Neural cell (in vitro differentiated cells): ENCODE data around the gene PBX3. TPM values are rescaled to one million over a fixed set of nuclear protein-coding genes. Genes with fewer than 3 reads are reported as not detected.
A peak's percentile ranks its signal among the peaks of the same experiment; 100 is the strongest.

Experiments used
- H2AFZ ChIP-seq: fragments of 200-600, 300-800 bp; sonication (generic), shearing (Covaris generic); 2 replicates; pipeline ENCODE4 v1.6.0; 2014; ENCODE audit warnings: low read depth, mild to moderate bottlenecking, antibody characterized with exemption, low read length, moderate library complexity
- H3F3A ChIP-seq: fragments of 200-600 bp; shearing (Covaris generic); 2 replicates; pipeline ENCODE4 v1.6.1; 2016; ENCODE audit warnings: mild to moderate bottlenecking, moderate library complexity, mixed read lengths, antibody characterized with exemption, low read length; ENCODE audit not compliant: insufficient read depth, poor library complexity, severe bottlenecking
- H3K27ac ChIP-seq: fragments of 200-600, 300-800 bp; sonication (generic), shearing (Covaris generic); 2 replicates; pipeline ENCODE4 v1.5.1; 2014; ENCODE audit warnings: mild to moderate bottlenecking, low read length, moderate library complexity
- H3K27me3 ChIP-seq: fragments of 300-800, 200-600 bp; sonication (generic), shearing (Covaris generic); 2 replicates; pipeline ENCODE4 v1.6.0; 2014; ENCODE audit warnings: mild to moderate bottlenecking, low read depth, low read length, moderate library complexity; ENCODE audit not compliant: insufficient read depth
- H3K36me3 ChIP-seq: fragments of 300-800, 200-600 bp; sonication (generic), shearing (Covaris generic); 2 replicates; pipeline ENCODE4 v1.5.1; 2014; ENCODE audit warnings: mild to moderate bottlenecking, antibody characterized with exemption, low read length, moderate library complexity; ENCODE audit not compliant: insufficient read depth
- H3K4me2 ChIP-seq: fragments of 300-800, 200-600 bp; sonication (generic), shearing (Covaris generic); 2 replicates; pipeline ENCODE4 v1.6.0; 2014; ENCODE audit warnings: mild to moderate bottlenecking, low read length
- H3K4me3 ChIP-seq: fragments of 300-800, 200-600 bp; sonication (generic), shearing (Covaris generic); 2 replicates; pipeline ENCODE4 v1.5.1; 2014; ENCODE audit warnings: mild to moderate bottlenecking, low read length, moderate library complexity
- H3K79me2 ChIP-seq: fragments of 200-600 bp; shearing (Covaris generic); replicated peaks from 2 replicates; pipeline ENCODE4 v1.6.0; 2014; ENCODE audit warnings: mild to moderate bottlenecking, low read length, moderate library complexity; ENCODE audit not compliant: insufficient read depth
- H3K9ac ChIP-seq: fragments of 300-800, 200-600 bp; sonication (generic), shearing (Covaris generic); 2 replicates; pipeline ENCODE4 v1.6.1; 2016; ENCODE audit warnings: mild to moderate bottlenecking, low read length, mixed read lengths
- H3K9me2 ChIP-seq: fragments of 200-600 bp; shearing (Covaris generic); 2 replicates; pipeline ENCODE4 v1.6.1; 2016; ENCODE audit warnings: mild to moderate bottlenecking, low read length, mixed read lengths; ENCODE audit not compliant: insufficient read depth
- H3K9me3 ChIP-seq: fragments of 200-600, 300-800 bp; sonication (generic), shearing (Covaris generic); 2 replicates; pipeline ENCODE4 v1.6.1; 2016; ENCODE audit warnings: mild to moderate bottlenecking, mixed run types, low read length, moderate library complexity, mixed read lengths
- H4K20me1 ChIP-seq: fragments of 200-600 bp; shearing (Covaris generic); 2 replicates; pipeline ENCODE4 v1.6.1; 2016; ENCODE audit warnings: mild to moderate bottlenecking, mixed run types; ENCODE audit not compliant: insufficient read depth
- CTCF ChIP-seq: fragments of 450-650 bp; IDR thresholded peaks from 2 replicates; pipeline ENCODE4 v1.5.1; 2014; ENCODE audit warnings: antibody characterized with exemption, mild to moderate bottlenecking, moderate library complexity; ENCODE audit not compliant: poor library complexity, severe bottlenecking
- EP300 ChIP-seq: fragments of 450-650 bp; conservative IDR thresholded peaks from 2 replicates; pipeline ENCODE4 v1.6.1; 2014; ENCODE audit warnings: antibody characterized with exemption, mild to moderate bottlenecking, moderate library complexity; ENCODE audit not compliant: poor library complexity, severe bottlenecking
- EZH2 ChIP-seq: fragments of 200-600, 300-800 bp; shearing (Covaris generic), sonication (generic); IDR thresholded peaks from 2 replicates; pipeline ENCODE4 v1.6.1; 2014; ENCODE audit warnings: antibody characterized with exemption, low read length, borderline replicate concordance, mild to moderate bottlenecking; ENCODE audit not compliant: insufficient read depth, poor library complexity, severe bottlenecking
- MXI1 ChIP-seq: fragments of 450-650 bp; conservative IDR thresholded peaks from 2 replicates; pipeline ENCODE4 v1.6.1; 2014; ENCODE audit warnings: antibody characterized with exemption, mild to moderate bottlenecking; ENCODE audit not compliant: poor library complexity, severe bottlenecking
- POLR2AphosphoS5 ChIP-seq: IDR thresholded peaks from 2 replicates; pipeline ENCODE4 v1.6.1; 2012
- RAD21 ChIP-seq: fragments of 450-650 bp; conservative IDR thresholded peaks from 2 replicates; pipeline ENCODE4 v1.6.1; 2014; ENCODE audit warnings: antibody characterized with exemption, mild to moderate bottlenecking, moderate library complexity
- REST ChIP-seq: IDR thresholded peaks from 2 replicates; pipeline ENCODE4 v1.6.1; 2012; ENCODE audit warnings: borderline replicate concordance
- SMC3 ChIP-seq: fragments of 450-650 bp; conservative IDR thresholded peaks from 2 replicates; pipeline ENCODE4 v1.6.1; 2014; ENCODE audit warnings: antibody characterized with exemption, mild to moderate bottlenecking, moderate library complexity; ENCODE audit not compliant: poor library complexity
- TAF1 ChIP-seq: IDR thresholded peaks from 2 replicates; pipeline ENCODE4 v1.6.1; 2012; ENCODE audit warnings: low read depth
- polyA plus RNA-seq: library from polyadenylated mRNA; depleted of rRNA; stranded (reverse); fragments of >200 nt; gene quantifications from 2 replicates; pipeline ENCODE4 v1.2.3, GENCODE V29; 2014

The PBX3 gene
- polyA plus RNA-seq, 1 donor from 2014 or later = 398 TPM

- no peak overlapping the region for H3K9ac ChIP-seq
- H3K9me2 ChIP-seq = no peaks in the 10 kb centered on the region
- no peaks in the 10 kb centered on the region for H3K36me3 ChIP-seq
- peaks cover 16% of the 10 kb centered on the region for H3F3A ChIP-seq
- no peak for TF ChIP-seq EP300
- TF ChIP-seq MXI1 = no peak
- TF ChIP-seq POLR2AphosphoS5 = no peak
- no peak for TF ChIP-seq TAF1
- TF ChIP-seq EZH2 = no peak
- TF ChIP-seq SMC3 = no peak
- TF ChIP-seq CTCF = no peak
- TF ChIP-seq REST = no peak
- no peak for TF ChIP-seq RAD21
- no peak overlapping the region for H2AFZ ChIP-seq
- H3K27ac ChIP-seq = peak overlapping the region; percentile 67
- peak overlapping the region; percentile 21 for H3K4me3 ChIP-seq
- no peaks in the 10 kb centered on the region for H3K27me3 ChIP-seq
- no peaks in the 10 kb centered on the region for H3K9me3 ChIP-seq
- peaks cover 91% of the 10 kb centered on the region for H3K79me2 ChIP-seq
- H3K4me2 ChIP-seq = peak overlapping the region; percentile 22
- peaks cover 9% of the 10 kb centered on the region for H4K20me1 ChIP-seq
Measured at GRCh38 chr9:125841444-125841843, 94.3 kb downstream of the PBX3 start.

GRCh38 chr9:125842242-125842641, 95.1 kb downstream of the PBX3 start:
- Histone ChIP-seq H3K36me3 (no peaks in the 10 kb centered on the region), H3K9ac (no peak overlapping the region), H3K27ac (peak overlapping the region; percentile 67), H3F3A (peaks cover 20% of the 10 kb centered on the region), H3K4me2 (peak overlapping the region; percentile 46), H3K27me3 (no peaks in the 10 kb centered on the region), H3K4me3 (peak overlapping the region; percentile 22), H3K9me2 (no peaks in the 10 kb centered on the region), H3K9me3 (no peaks in the 10 kb centered on the region), H3K79me2 (peaks cover 93% of the 10 kb centered on the region), H4K20me1 (peaks cover 9% of the 10 kb centered on the region), H2AFZ (no peak overlapping the region)
- no peak for TF ChIP-seq POLR2AphosphoS5
- TF ChIP-seq SMC3 = no peak
- no peak for TF ChIP-seq RAD21

GRCh38 chr9:125843646-125844045, 96.5 kb downstream of the PBX3 start:
- peaks cover 24% of the 10 kb centered on the region for H3F3A ChIP-seq
- H3K4me2 ChIP-seq = no peak overlapping the region
- H3K9me2 ChIP-seq = no peaks in the 10 kb centered on the region

More at GRCh38 chr9:125843646-125844045, 96.5 kb downstream of the PBX3 start:
- H3K36me3 ChIP-seq = no peaks in the 10 kb centered on the region
- H3K79me2 ChIP-seq = peaks cover 99% of the 10 kb centered on the region
- H2AFZ ChIP-seq = no peak overlapping the region
- peak overlapping the region; percentile 26 for H3K4me3 ChIP-seq
- no peaks in the 10 kb centered on the region for H3K9me3 ChIP-seq
- peaks cover 9% of the 10 kb centered on the region for H4K20me1 ChIP-seq
- H3K27ac ChIP-seq = peak overlapping the region; percentile 67
- no peaks in the 10 kb centered on the region for H3K27me3 ChIP-seq
- H3K9ac ChIP-seq = no peak overlapping the region
- no peak for TF ChIP-seq CTCF
- peak; percentile 64 for TF ChIP-seq EP300
- peak; percentile 90 for TF ChIP-seq POLR2AphosphoS5
